Epithelial cell of esophagus (primary cell): ENCODE data around the gene PLA2G12A.
A peak's percentile ranks its signal among the peaks of the same experiment; 100 is the strongest.

Experiments used
- DNase-seq: peaks from one replicate; pipeline ENCODE4 v3.0.0; 2010; ENCODE audit warnings: low read depth
- H3K4me3 ChIP-seq: 2 replicates; pipeline ENCODE4 v1.5.1; 2011; ENCODE audit warnings: mild to moderate bottlenecking, low read length, control low read depth
- TF ChIP-seq, protein P1 (sequence below): IDR thresholded peaks from 2 replicates; pipeline ENCODE4 v1.5.1; 2011; ENCODE audit warnings: low read depth, mild to moderate bottlenecking, low read length, control low read depth, inconsistent platforms; ENCODE audit not compliant: insufficient read depth; ENCODE audit errors: missing control alignments

The PLA2G12A gene

DNA sequence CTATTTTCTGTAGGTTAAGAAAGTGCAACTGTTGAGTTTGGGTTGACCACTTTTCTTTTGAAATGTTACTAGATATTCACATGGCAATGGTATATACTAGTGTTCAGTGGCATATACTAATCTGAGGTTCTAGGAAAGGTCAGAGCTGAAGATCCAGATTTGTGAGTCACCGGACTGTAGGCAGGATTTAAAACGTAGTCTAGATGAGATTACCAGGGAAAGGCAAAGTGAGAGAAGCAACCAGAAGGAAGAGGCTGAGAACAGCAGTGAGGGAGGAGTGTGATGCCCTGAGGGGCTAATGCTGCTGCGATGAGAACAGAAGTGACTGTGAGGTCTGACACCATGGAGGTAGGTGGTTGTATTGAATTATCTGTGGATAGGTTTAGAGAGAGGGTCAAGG is 9.7 kb upstream of the PLA2G12A start:
- peak; percentile 33 for DNase-seq
- TF ChIP-seq, protein P1, sequence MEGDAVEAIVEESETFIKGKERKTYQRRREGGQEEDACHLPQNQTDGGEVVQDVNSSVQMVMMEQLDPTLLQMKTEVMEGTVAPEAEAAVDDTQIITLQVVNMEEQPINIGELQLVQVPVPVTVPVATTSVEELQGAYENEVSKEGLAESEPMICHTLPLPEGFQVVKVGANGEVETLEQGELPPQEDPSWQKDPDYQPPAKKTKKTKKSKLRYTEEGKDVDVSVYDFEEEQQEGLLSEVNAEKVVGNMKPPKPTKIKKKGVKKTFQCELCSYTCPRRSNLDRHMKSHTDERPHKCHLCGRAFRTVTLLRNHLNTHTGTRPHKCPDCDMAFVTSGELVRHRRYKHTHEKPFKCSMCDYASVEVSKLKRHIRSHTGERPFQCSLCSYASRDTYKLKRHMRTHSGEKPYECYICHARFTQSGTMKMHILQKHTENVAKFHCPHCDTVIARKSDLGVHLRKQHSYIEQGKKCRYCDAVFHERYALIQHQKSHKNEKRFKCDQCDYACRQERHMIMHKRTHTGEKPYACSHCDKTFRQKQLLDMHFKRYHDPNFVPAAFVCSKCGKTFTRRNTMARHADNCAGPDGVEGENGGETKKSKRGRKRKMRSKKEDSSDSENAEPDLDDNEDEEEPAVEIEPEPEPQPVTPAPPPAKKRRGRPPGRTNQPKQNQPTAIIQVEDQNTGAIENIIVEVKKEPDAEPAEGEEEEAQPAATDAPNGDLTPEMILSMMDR, result no peak
- no peak overlapping the region for H3K4me3 ChIP-seq

DNA sequence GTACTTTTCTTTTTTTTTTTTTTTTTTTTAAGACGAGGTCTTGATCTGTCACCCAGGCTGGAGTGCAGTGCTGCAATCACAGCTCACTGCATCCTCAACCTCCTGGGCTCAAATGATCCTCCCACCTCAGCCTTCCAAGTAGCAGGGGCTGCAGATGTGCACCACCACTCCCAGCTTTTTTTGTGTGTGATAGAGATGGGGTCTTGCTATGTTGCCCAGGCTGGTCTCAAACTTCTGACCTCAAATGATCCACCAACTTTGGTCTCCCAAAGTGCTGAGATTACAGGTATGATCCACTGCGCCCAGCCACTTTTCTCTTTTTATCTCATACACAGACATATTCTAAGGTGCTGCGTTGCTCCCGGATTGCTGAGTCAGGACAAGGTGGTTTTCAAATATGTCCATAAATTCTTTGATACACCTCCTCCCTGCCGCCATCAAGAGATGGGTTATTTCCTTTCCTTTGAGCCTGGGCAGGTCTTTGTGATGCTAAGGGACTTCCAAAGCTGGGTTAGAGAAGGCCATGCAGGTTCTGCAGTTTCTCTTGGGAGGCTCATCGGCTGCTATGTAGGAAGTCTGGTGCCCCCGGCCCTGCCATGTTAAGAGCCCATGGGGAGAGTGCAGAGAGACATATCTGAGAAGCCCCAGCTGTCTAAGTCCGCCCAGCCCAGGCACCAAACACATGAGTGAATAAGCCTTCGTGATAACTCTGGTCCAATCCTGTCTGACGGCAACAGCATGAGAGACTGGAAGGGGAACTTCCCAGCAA is 8.4 kb upstream of the PLA2G12A start:
- TF ChIP-seq, protein P1, result no peak
- no peak for DNase-seq
- no peak overlapping the region for H3K4me3 ChIP-seq

GRCh38 chr4:109735566-109736365 is 5.9 kb upstream of the PLA2G12A start:
- no peak for DNase-seq

GRCh38 chr4:109733728-109734127 is 3.9 kb upstream of the PLA2G12A start:
- no peak for DNase-seq
- no peak overlapping the region for H3K4me3 ChIP-seq
- TF ChIP-seq, protein P1, result no peak

More at GRCh38 chr4:109735566-109736365, 5.9 kb upstream of the PLA2G12A start:
- no peak overlapping the region for H3K4me3 ChIP-seq
- TF ChIP-seq, protein P1, result no peak

- DNase-seq, result no peak
Measured at GRCh38 chr4:109730619-109731545, 1.0 kb upstream of the PLA2G12A start.

More at GRCh38 chr4:109730619-109731545, 1.0 kb upstream of the PLA2G12A start:
- TF ChIP-seq, protein P1, result no peak
- H3K4me3 ChIP-seq, result peak overlapping the region; percentile 93
